Panc1 (cell line): ENCODE measurements around the gene TBC1D7. TPM values are rescaled to one million over a fixed set of nuclear protein-coding genes. Genes with fewer than 3 reads are reported as not detected.

Source experiments
- ATAC-seq: fragments of 200-7000 bp; cut with Tn5 transposase; 2 replicates; pipeline ENCODE4 v1.9.1; 2020; ENCODE audit warnings: mild to moderate bottlenecking, moderate library complexity
- BruUV-seq: library from RNA; stranded (reverse); fragments of 400-500 nt; replicated peaks from 2 replicates; lab custom pipeline; 2021; lab: Mats Ljungman, UMichigan
- CTCF ChIA-PET: fragments of 300-600 bp; sonication (Branson Sonifier 250); formaldehyde crosslinking; loops from one replicate; lab custom pipeline; 2022; ENCODE audit warnings: antibody characterized with exemption; lab: Charles Lee
- POLR2A ChIA-PET: fragments of 300-600 bp; sonication (Branson Sonifier 250); formaldehyde crosslinking; loops from one replicate; lab custom pipeline; 2022; ENCODE audit warnings: antibody characterized with exemption; lab: Charles Lee
- DNase-seq: peaks from one replicate; pipeline ENCODE4 v3.0.0-alpha.2; 2010; ENCODE audit warnings: low read depth, low spot score
- H3K27ac ChIP-seq: 2 replicates; pipeline ENCODE4 v1.5.1; 2011; ENCODE audit warnings: mild to moderate bottlenecking, low read length, inconsistent platforms
- H3K27me3 ChIP-seq: fragments of 200-500 bp; sonication (Bioruptor generic); 2 replicates; pipeline ENCODE4 v1.6.0; 2014; ENCODE audit warnings: low read length, inconsistent platforms; ENCODE audit not compliant: control insufficient read depth, insufficient read depth
- H3K36me3 ChIP-seq: fragments of 200-500 bp; sonication (Bioruptor generic); 2 replicates; pipeline ENCODE4 v1.5.1; 2014; ENCODE audit warnings: inconsistent platforms, mild to moderate bottlenecking, low read length, moderate library complexity; ENCODE audit not compliant: control insufficient read depth, insufficient read depth
- H3K4me1 ChIP-seq: 2 replicates; pipeline ENCODE4 v1.5.1; 2011; ENCODE audit warnings: inconsistent platforms, mild to moderate bottlenecking, low read length, moderate library complexity; ENCODE audit not compliant: control insufficient read depth, insufficient read depth
- H3K4me3 ChIP-seq, 2 experiments: 2 replicates each; pipeline ENCODE4 v1.5.1; 2011 to 2012; ENCODE audit warnings: low read depth in 2 of 2, low read length in 2 of 2, mild to moderate bottlenecking in 2 of 2, inconsistent platforms in 1 of 2, moderate library complexity in 1 of 2
- H3K9me3 ChIP-seq: fragments of 200-500 bp; sonication (Bioruptor generic); 2 replicates; pipeline ENCODE4 v1.5.1; 2014; ENCODE audit warnings: low read depth, mild to moderate bottlenecking, inconsistent platforms, low read length, moderate library complexity; ENCODE audit not compliant: control insufficient read depth, insufficient read depth
- CTCF ChIP-seq: fragments of 450-650 bp; IDR thresholded peaks from 2 replicates; pipeline ENCODE4 v1.5.1; 2017; ENCODE audit warnings: mild to moderate bottlenecking
- POLR2AphosphoS5 ChIP-seq: IDR thresholded peaks from 2 replicates; pipeline ENCODE4 v1.6.1; 2012; ENCODE audit warnings: mild to moderate bottlenecking, low read depth, low read length, moderate library complexity
- SIN3A ChIP-seq: IDR thresholded peaks from 2 replicates; pipeline ENCODE4 v1.6.1; 2012; ENCODE audit warnings: low read depth, mild to moderate bottlenecking, low read length, moderate library complexity, borderline replicate concordance; ENCODE audit not compliant: insufficient read depth
- TCF7L2 ChIP-seq: IDR thresholded peaks from 2 replicates; pipeline ENCODE4 v1.6.1; 2011; ENCODE audit warnings: mild to moderate bottlenecking, low read depth, low read length, inconsistent platforms
- in situ Hi-C: cut with HindIII; loops from 2 replicates; pipeline ENCODE4 v1.10.0; 2016; ENCODE audit warnings: low sequenced_read_pairs, low pct_unique_long_range_greater_than_20kb
- intact Hi-C: fragments of 100-400 bp; cut with micrococcal nuclease; formaldehyde crosslinking; loops from one replicate; pipeline ENCODE4 v1.10.0; 2022; ENCODE audit not compliant: unreplicated experiment
- total RNA-seq: library from RNA; stranded (reverse); gene quantifications from one replicate; pipeline ENCODE4 v1.2.1, GENCODE V29; 2021; ENCODE audit not compliant: unreplicated experiment
- TF ChIP-seq, protein P1 (sequence below), 2 experiments: IDR thresholded peaks; 2 replicates each; pipeline ENCODE4 v1.6.1; 2011 to 2012; ENCODE audit warnings: low read depth in 2 of 2, control low read depth in 1 of 2, low read length in 1 of 2, mild to moderate bottlenecking in 1 of 2, moderate library complexity in 1 of 2; ENCODE audit not compliant: insufficient read depth in 1 of 2

Gene TBC1D7
- total RNA-seq, 1 experiment from 2014 or later = 27.0 TPM

DNA sequence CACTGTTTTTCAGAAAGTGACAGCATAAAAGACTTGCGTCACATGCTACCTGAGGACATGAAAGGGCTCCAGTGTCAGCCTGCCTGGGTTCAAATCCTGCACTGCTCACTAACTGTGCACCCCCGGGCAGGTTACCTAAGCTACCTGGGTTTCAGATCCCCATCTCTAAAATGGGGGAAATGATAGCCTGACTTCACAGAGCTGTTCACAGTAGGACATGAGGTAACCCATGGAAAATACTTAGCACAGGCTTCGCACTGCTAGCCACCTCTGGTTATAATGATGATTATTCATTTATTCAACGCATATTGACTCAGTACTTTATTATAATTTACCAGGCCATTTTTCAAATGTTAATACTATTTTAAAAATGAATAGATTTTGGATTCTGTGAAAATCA, 23.0 kb downstream of the TBC1D7 start:
- Histone ChIP-seq H3K4me3 (no peak overlapping the region), H3K36me3 (peaks cover 16% of the 10 kb centered on the region), H3K9me3 (no peaks in the 10 kb centered on the region), H3K27ac (no peak overlapping the region), H3K27me3 (no peaks in the 10 kb centered on the region), H3K4me1 (no peaks in the 10 kb centered on the region)
- TF ChIP-seq SIN3A (no peak), POLR2AphosphoS5 (no peak), TCF7L2 (no peak), CTCF (no peak)
- TF ChIP-seq, protein P1, sequence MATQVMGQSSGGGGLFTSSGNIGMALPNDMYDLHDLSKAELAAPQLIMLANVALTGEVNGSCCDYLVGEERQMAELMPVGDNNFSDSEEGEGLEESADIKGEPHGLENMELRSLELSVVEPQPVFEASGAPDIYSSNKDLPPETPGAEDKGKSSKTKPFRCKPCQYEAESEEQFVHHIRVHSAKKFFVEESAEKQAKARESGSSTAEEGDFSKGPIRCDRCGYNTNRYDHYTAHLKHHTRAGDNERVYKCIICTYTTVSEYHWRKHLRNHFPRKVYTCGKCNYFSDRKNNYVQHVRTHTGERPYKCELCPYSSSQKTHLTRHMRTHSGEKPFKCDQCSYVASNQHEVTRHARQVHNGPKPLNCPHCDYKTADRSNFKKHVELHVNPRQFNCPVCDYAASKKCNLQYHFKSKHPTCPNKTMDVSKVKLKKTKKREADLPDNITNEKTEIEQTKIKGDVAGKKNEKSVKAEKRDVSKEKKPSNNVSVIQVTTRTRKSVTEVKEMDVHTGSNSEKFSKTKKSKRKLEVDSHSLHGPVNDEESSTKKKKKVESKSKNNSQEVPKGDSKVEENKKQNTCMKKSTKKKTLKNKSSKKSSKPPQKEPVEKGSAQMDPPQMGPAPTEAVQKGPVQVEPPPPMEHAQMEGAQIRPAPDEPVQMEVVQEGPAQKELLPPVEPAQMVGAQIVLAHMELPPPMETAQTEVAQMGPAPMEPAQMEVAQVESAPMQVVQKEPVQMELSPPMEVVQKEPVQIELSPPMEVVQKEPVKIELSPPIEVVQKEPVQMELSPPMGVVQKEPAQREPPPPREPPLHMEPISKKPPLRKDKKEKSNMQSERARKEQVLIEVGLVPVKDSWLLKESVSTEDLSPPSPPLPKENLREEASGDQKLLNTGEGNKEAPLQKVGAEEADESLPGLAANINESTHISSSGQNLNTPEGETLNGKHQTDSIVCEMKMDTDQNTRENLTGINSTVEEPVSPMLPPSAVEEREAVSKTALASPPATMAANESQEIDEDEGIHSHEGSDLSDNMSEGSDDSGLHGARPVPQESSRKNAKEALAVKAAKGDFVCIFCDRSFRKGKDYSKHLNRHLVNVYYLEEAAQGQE (IDR thresholded peaks at IDR 0.05; ENCODE audit: insufficient read depth in 1 of 2, low read depth in 2 of 2, low read length in 1 of 2) = no peak
- ChIA-PET CTCF (no interaction called here), POLR2A (no interaction called here)
- BruUV-seq = no TSS peak
- ATAC-seq (no peak), DNase-seq (no peak)
- intact Hi-C loops = no loop called here
- in situ Hi-C loops = no loop called here

DNA sequence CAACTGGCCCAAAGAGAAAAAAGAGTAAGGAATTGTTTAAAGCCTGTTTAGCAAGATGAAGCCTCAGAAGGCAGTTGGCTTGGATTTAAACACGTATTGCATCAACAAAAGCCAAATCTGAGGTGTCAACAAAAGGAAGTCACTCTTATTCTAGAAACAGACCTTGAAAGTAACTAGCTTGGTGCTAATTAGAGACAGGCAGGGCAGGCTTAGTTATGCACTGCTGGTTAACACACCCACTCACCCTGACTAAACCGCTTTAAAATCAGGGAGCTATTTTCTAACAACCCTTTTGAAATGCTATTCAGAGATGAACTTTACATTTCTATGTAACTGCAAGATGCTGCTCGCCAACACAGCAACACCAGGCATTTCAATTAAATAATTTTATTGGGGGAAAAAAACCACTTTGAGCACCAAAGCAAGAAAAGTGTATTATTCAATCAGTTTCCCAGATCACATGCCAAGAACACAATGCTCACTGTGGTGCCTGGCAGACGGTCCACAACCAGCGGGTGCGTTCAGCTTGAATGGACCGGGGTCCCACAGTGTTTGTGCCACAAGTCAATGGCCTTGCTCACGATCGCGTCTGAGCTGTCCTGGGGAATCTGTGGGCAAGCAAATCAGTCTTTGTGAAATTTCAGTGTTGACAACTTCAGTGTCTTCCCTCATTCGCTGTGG, 23.6 kb downstream of the TBC1D7 start:
- no peaks in the 10 kb centered on the region for H3K9me3 ChIP-seq
- no peak overlapping the region for H3K4me3 ChIP-seq
- no peak for DNase-seq
- in situ Hi-C loops (no loop called here), intact Hi-C loops (no loop called here)
- CTCF ChIA-PET = no interaction called here
- H3K4me1 ChIP-seq = no peaks in the 10 kb centered on the region
- H3K36me3 ChIP-seq = peaks cover 16% of the 10 kb centered on the region
- no peak for ATAC-seq
- BruUV-seq = no TSS peak
- no peaks in the 10 kb centered on the region for H3K27me3 ChIP-seq
- POLR2A ChIA-PET = no interaction called here
- no peak overlapping the region for H3K27ac ChIP-seq
- TF ChIP-seq, protein P1 (IDR thresholded peaks at IDR 0.05; ENCODE audit: insufficient read depth in 1 of 2, low read depth in 2 of 2, low read length in 1 of 2) = no peak
- TF ChIP-seq CTCF (no peak), TCF7L2 (no peak), POLR2AphosphoS5 (no peak), SIN3A (no peak)
